ENCODE measurements around the gene PRADC1.

DNA sequence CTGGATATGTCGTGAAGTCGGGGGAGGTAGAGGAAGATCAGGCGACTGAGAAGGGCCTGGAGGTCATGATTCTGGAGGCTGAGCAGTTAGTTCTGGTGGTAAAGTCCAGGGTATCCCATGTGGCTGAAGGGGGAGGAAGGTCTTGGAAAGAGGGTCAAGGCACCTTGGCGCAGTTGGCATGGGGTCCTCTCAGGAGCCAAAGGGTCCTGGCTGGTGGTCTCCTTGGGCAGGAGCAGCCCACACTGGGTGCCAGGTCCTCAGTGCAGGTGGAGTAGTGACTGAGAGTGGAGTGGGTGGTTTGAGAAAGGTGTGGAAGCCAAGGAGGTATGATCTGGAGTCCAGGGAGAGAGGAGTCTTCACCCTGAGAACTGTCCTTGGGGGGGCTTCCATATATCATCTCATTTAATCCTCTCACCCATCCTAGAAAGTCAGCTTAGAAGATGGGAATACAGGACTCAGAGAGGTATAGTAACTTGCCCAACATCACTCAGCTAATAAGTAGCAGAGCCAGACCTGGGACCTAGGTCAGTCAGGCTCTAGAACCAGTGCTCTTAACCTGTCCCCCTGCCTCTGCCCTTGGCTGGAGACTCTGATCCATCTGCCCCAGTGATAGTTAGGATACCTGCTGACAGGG is 26.8 kb upstream of the PRADC1 start:
- TF ChIP-seq, protein P1, sequence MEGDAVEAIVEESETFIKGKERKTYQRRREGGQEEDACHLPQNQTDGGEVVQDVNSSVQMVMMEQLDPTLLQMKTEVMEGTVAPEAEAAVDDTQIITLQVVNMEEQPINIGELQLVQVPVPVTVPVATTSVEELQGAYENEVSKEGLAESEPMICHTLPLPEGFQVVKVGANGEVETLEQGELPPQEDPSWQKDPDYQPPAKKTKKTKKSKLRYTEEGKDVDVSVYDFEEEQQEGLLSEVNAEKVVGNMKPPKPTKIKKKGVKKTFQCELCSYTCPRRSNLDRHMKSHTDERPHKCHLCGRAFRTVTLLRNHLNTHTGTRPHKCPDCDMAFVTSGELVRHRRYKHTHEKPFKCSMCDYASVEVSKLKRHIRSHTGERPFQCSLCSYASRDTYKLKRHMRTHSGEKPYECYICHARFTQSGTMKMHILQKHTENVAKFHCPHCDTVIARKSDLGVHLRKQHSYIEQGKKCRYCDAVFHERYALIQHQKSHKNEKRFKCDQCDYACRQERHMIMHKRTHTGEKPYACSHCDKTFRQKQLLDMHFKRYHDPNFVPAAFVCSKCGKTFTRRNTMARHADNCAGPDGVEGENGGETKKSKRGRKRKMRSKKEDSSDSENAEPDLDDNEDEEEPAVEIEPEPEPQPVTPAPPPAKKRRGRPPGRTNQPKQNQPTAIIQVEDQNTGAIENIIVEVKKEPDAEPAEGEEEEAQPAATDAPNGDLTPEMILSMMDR (conservative IDR thresholded peaks at IDR 0.05 in 1 of 2, IDR thresholded peaks at IDR 0.05 in 1 of 2; ENCODE audit: low read depth in 1 of 2, low read length in 2 of 2), result no peak
- TF ChIP-seq EZH2 (IDR thresholded peaks at IDR 0.05; ENCODE audit: low read length, missing control alignments), result no peak

Measured in fibroblast of lung (primary cell).